Sigmoid colon (tissue), 4 donors: ENCODE measurements around the gene CCDC200.

Experiments used
- EP300 ChIP-seq, 4 donors: sonication (generic); formaldehyde crosslinking; IDR thresholded peaks; one replicate each; pipeline ENCODE4 v1.6.1; 2017; ENCODE audit warnings: antibody characterized with exemption in 4 of 4
- POLR2A ChIP-seq, 2 donors: fragments of 450-650 bp; IDR thresholded peaks; one replicate each; pipeline ENCODE4 v1.6.1; 2016; ENCODE audit warnings: antibody characterized with exemption in 2 of 2, mild to moderate bottlenecking in 2 of 2, moderate library complexity in 2 of 2
- POLR2AphosphoS5 ChIP-seq, 4 donors: sonication (generic); formaldehyde crosslinking; IDR thresholded peaks; one replicate each; pipeline ENCODE4 v1.6.1; 2017; ENCODE audit warnings: antibody characterized with exemption in 4 of 4
- TF ChIP-seq, protein P1 (sequence below), 4 experiments: fragments of 450-650 bp in 3 of 4; fragments of 200-600 bp in 1 of 4; IDR thresholded peaks; one replicate each; pipeline ENCODE4 v1.5.1; 2016 to 2019; ENCODE audit warnings: antibody characterized with exemption in 4 of 4, mild to moderate bottlenecking in 3 of 4, moderate library complexity in 2 of 4

DNA sequence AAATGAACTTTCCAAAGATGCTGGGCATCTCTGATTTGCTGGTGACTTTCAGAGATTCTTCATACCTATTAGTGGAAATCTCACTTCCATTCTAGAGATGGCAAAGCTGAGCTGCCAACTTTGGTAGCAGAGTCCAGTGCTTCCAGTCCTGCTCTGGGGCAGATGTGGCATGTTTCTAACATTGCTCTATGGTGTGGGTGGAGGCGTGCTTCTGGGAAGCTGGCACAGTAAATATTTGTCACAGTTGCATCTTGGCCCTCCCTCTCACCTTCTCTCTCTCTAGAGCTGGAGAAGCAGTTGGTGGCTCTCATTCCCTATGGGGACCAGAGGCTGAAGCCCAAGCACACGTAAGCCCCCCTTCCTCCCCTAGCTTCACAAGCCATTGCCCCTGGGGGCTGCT is 14.9 kb downstream of the CCDC200 start:
- TF ChIP-seq, protein P1, sequence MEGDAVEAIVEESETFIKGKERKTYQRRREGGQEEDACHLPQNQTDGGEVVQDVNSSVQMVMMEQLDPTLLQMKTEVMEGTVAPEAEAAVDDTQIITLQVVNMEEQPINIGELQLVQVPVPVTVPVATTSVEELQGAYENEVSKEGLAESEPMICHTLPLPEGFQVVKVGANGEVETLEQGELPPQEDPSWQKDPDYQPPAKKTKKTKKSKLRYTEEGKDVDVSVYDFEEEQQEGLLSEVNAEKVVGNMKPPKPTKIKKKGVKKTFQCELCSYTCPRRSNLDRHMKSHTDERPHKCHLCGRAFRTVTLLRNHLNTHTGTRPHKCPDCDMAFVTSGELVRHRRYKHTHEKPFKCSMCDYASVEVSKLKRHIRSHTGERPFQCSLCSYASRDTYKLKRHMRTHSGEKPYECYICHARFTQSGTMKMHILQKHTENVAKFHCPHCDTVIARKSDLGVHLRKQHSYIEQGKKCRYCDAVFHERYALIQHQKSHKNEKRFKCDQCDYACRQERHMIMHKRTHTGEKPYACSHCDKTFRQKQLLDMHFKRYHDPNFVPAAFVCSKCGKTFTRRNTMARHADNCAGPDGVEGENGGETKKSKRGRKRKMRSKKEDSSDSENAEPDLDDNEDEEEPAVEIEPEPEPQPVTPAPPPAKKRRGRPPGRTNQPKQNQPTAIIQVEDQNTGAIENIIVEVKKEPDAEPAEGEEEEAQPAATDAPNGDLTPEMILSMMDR (IDR thresholded peaks at IDR 0.05) = no peak
- TF ChIP-seq POLR2AphosphoS5 (IDR thresholded peaks at IDR 0.05) = no peak
- TF ChIP-seq POLR2A (IDR thresholded peaks at IDR 0.05) = no peak
- TF ChIP-seq EP300 (IDR thresholded peaks at IDR 0.05) = no peak
